ENCODE measurements around the gene SOBP. TPM values are rescaled to one million over a fixed set of nuclear protein-coding genes. Genes with fewer than 3 reads are reported as not detected.
A peak's percentile ranks its signal among the peaks of the same experiment; 100 is the strongest.

SOBP gene
- total and polyA plus RNA-seq, 7 donors: 5.7 to 27.6 (median 19.5) TPM

DNA sequence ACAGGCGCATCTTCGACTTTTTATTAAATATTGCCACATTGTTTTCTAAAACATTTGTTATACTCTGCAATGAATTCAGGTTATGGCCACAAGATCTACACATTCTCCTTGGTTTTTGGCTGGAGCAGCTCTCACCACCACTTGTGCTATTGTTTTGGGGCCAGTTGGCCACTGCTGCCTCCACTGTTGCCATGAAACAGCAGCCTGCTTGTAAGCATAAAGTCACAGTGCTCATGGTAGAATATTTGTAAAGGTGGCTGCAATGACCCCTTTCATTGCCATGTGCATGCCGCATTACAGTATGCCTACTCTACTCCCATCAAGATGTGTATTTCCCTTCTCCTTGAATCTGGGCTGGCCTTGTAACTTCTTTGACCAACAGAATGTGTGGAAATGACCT lies 192.8 kb downstream of the SOBP start:
- WGBS, 3 donors: 85 to 93% (median 89%) methylated on average over 3 of the region's 3 CpGs
- Histone ChIP-seq H3K27ac (no peak overlapping the region), H3K27me3 (ENCODE audit: insufficient read depth in 3 of 3, low read length in 2 of 3) (no peaks in the 10 kb centered on the region), H3K9me3 (no peaks in the 10 kb centered on the region), H3K4me3 (no peak overlapping the region), H3K4me1 (no peaks in the 10 kb centered on the region), H3K36me3 (ENCODE audit: insufficient read depth in 1 of 2, low read depth in 1 of 2) (no peaks in the 10 kb centered on the region)
- DNase-seq (no peak), ATAC-seq (no peak)
- TF ChIP-seq, protein P1, sequence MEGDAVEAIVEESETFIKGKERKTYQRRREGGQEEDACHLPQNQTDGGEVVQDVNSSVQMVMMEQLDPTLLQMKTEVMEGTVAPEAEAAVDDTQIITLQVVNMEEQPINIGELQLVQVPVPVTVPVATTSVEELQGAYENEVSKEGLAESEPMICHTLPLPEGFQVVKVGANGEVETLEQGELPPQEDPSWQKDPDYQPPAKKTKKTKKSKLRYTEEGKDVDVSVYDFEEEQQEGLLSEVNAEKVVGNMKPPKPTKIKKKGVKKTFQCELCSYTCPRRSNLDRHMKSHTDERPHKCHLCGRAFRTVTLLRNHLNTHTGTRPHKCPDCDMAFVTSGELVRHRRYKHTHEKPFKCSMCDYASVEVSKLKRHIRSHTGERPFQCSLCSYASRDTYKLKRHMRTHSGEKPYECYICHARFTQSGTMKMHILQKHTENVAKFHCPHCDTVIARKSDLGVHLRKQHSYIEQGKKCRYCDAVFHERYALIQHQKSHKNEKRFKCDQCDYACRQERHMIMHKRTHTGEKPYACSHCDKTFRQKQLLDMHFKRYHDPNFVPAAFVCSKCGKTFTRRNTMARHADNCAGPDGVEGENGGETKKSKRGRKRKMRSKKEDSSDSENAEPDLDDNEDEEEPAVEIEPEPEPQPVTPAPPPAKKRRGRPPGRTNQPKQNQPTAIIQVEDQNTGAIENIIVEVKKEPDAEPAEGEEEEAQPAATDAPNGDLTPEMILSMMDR (IDR thresholded peaks at IDR 0.05): no peak
- intact Hi-C loops (cut with DNase I): no loop called here

GRCh38 chr6:107683183-107683582 lies 193.3 kb downstream of the SOBP start:
- H3K27me3 ChIP-seq (ENCODE audit: insufficient read depth in 3 of 3, low read length in 2 of 3): no peaks in the 10 kb centered on the region

DNA sequence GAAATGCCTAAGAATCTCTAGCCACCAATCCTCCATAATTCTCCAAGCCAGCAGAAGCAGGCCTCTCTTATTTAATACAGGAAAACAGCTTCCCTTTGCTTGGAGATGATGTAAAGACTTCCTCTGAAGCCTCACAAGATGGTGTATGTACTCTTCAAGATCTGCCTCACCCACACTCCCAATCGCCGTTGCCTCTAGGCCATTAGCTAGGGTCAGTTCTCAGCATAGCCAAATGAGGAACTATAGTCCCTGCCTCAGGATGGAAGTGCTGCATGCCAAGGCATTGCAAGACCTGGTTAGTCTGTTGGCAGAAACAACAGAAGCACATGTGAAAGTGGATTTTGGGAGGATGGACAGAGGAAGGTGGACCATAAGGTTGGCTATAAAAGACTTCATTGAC lies 195.1 kb downstream of the SOBP start:
- 96 to 98% (median 97%) methylated on average over 2 of the region's 2 CpGs for WGBS, 3 donors
- Histone ChIP-seq H3K4me1 (no peaks in the 10 kb centered on the region), H3K36me3 (ENCODE audit: insufficient read depth in 1 of 2, low read depth in 1 of 2) (no peaks in the 10 kb centered on the region), H3K27ac (no peak overlapping the region), H3K4me3 (no peak overlapping the region), H3K9me3 (no peaks in the 10 kb centered on the region), H3K27me3 (ENCODE audit: insufficient read depth in 3 of 3, low read length in 2 of 3) (no peaks in the 10 kb centered on the region)
- TF ChIP-seq, protein P1 (IDR thresholded peaks at IDR 0.05): no peak
- no peak for ATAC-seq
- DNase-seq: no peak
- intact Hi-C loops (cut with DNase I): no loop called here

More at GRCh38 chr6:107683183-107683582, 193.3 kb downstream of the SOBP start:
- Histone ChIP-seq H3K4me3 (no peak overlapping the region), H3K27ac (no peak overlapping the region), H3K9me3 (no peaks in the 10 kb centered on the region), H3K4me1 (no peaks in the 10 kb centered on the region), H3K36me3 (ENCODE audit: insufficient read depth in 1 of 2, low read depth in 1 of 2) (no peaks in the 10 kb centered on the region)
- TF ChIP-seq, protein P1 (IDR thresholded peaks at IDR 0.05): no peak
- 91 to 97% (median 95%) methylated on average over 2 of the region's 2 CpGs for WGBS, 3 donors
- intact Hi-C loops (cut with DNase I): no loop called here
- DNase-seq (no peak), ATAC-seq (no peak)

DNA sequence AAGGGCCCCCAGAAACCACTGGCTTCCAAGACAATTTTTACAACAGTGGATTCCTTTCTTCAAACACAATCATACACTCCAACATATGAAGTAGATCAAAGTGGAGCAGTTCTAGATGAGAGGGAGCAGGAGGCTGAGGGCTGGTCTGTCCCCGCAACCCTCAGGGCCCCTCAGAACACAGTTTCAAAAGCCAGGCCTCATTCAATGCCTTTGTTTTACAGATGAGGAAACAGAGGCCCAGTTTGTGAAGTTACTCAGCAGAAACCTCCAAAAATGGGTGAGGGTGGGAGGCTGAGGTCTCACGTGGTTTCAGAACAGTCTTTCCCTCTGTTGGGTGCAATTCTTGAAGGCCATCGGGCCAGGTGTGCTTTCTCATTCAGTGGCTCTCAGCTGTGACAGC lies 199.3 kb downstream of the SOBP start:
- no peak overlapping the region for H3K27ac ChIP-seq
- H3K4me3 ChIP-seq: no peak overlapping the region
- ATAC-seq (no peak), DNase-seq (no peak)
- WGBS, 3 donors: 88 to 97% (median 92%) methylated on average over 3 of the region's 3 CpGs
- no peaks in the 10 kb centered on the region for H3K9me3 ChIP-seq
- H3K4me1 ChIP-seq: no peaks in the 10 kb centered on the region
- TF ChIP-seq, protein P1 (IDR thresholded peaks at IDR 0.05): no peak
- H3K36me3 ChIP-seq (ENCODE audit: insufficient read depth in 1 of 2, low read depth in 1 of 2): no peaks in the 10 kb centered on the region
- intact Hi-C loops (cut with DNase I): no loop called here
- no peaks in the 10 kb centered on the region for H3K27me3 ChIP-seq (ENCODE audit: insufficient read depth in 3 of 3, low read length in 2 of 3)

DNA sequence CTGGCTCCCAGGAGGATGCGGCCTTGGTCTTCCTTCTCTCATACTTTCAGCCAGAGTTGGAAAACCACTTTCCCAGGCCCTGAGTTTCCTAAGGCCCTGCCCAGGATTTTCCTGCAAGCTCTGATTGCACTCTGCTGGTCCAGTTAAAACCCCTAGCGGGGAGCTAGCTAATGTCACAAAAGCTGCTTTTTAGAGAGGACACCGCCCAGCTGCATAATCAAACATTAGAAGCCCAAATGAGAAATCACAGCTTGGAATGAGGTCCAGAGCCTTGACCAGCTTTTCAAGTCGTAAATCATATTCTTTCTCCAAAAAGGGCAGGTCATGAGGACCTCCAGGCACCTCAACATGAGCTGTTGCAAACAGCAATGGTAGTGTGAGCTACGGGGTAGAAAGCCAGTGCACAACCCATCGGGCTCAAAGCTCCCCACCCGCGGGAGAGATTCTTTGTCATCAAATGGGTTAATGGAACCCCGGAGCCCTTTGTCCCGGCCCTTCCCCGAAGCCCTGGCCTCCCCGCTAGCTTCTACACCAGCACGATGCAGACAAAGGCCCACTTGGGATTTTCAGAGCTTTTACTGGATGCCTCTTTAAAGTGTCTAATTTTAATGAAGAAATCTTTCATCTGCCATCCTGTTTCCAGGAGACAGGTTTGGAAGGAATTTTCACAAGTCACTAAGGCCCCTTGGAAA lies 200.2 kb downstream of the SOBP start:
- TF ChIP-seq, protein P1 (IDR thresholded peaks at IDR 0.05): no peak
- peak overlapping the region; percentile 30 for H3K27ac ChIP-seq

More for the DNA sequence above, 200.2 kb downstream of the SOBP start:
- Histone ChIP-seq H3K4me3 (no peak overlapping the region), H3K36me3 (ENCODE audit: insufficient read depth in 1 of 2, low read depth in 1 of 2) (no peaks in the 10 kb centered on the region), H3K4me1 (no peaks in the 10 kb centered on the region), H3K9me3 (no peaks in the 10 kb centered on the region), H3K27me3 (ENCODE audit: insufficient read depth in 3 of 3, low read length in 2 of 3) (no peaks in the 10 kb centered on the region)
- ATAC-seq: no peak
- WGBS, 3 donors: 61 to 71% (median 71%) methylated on average over 13 of the region's 13 CpGs
- no peak for DNase-seq
- intact Hi-C loops (cut with DNase I): no loop called here
